ENCODE measurements around the gene WAC. TPM values are rescaled to one million over a fixed set of nuclear protein-coding genes. Genes with fewer than 3 reads are reported as not detected.

The WAC gene
- total RNA-seq, 1 donor from 2014 or later = 135 TPM

DNA sequence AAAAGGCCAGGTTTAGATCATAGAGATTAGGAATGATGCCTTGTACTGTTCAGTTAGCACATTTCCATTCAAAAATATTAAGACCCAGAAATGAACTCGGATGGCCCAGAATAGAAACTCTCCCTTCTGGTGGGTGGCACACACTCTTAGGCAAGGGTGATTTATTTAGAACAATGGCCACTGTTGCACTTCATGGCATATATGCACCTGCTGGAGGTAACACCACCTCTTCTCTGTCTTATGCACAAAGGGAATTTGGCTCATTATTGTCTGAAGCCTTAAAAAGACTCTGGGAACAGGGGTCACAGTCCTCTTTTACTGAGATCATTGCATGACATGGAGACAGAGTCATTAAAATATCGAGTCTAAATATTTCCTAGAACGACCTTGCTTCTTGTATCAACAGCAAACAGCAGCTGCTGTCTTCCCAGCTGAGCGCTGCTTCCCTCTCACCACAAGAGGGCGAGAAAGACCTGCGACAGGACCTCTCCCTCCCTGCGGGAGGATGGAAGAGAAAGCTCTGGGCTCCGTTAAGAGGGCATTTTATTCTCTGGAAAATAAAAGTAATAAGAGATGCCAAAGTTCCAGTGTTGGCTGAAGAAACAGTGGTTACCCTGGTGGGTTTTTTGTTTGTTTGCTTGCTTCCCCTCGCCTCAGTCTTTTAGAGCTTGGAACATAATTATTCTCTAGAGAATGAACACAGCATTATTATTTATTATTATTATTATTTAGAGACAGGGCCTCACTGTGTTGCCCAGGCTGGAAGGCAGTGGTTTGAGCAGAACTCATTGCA is 130.9 kb downstream of the WAC start:
- intact Hi-C loops (cut with micrococcal nuclease) = loop anchor here (1.0 kb wide), 2 partner anchors 328 to 641 kb away; no protein-coding TSS in a partner anchor

GRCh38 chr10:28664369-28664740 is 131.4 kb downstream of the WAC start:
- intact Hi-C loops (cut with micrococcal nuclease) = loop anchor here (1.0 kb wide), 2 partner anchors 327 to 640 kb away; no protein-coding TSS in a partner anchor

DNA sequence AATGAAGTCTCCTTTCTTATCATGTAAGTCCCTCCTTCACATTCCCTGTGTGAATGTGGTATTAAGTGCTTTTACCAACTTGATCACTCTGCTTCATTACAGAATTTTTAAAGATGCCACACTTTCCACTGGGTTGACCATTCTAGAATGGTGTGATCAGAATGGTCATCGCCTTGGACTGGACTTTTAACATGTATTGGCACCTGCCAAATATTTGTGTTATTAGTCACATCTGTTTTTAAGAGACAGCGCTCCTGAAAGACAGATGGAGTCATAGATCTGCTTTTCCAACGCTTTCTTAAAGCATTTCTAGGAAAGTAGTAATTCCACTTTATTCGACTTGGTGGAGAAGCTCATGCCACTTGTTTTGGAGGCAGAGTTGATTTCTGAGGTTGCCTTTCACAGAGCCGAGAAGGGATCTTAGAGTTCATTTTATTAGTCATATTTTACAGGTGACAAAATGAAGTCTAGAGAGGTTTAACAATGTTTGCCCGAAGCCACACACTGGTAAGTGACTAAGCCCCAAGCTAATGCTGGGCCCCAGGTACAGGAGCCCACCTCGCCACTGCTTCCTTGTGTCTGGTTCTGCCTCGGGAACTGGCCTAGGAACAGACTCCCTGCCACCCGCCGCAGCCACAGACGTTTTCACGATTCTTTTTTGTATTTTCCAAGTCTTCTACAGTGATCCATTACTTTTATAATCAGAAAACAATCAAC is 134.0 kb downstream of the WAC start:
- intact Hi-C loops (cut with micrococcal nuclease) = no loop called here

- intact Hi-C loops (cut with micrococcal nuclease) = loop anchor here (1.0 kb wide), 1 partner anchor 9 kb away; the partner anchor contains the start of gene BAMBI
Measured at GRCh38 chr10:28668363-28669226, 135.7 kb downstream of the WAC start.

GRCh38 chr10:28669227-28670173 is 136.6 kb downstream of the WAC start:
- intact Hi-C loops (cut with micrococcal nuclease) = no loop called here

Other genes starting within 250 kb of the WAC start
- gene MPP7, start 230.1 kb upstream of the WAC start, total RNA-seq = 4.9 and 5.6 TPM in 2 replicates
- gene BAMBI, start 144.4 kb downstream of the WAC start, total RNA-seq = 0.09 and 0.18 TPM in 2 replicates